DND-41 (cell line): ENCODE measurements around the gene TMEM35A.

Experiments
- EZH2 ChIP-seq: IDR thresholded peaks from 3 replicates; pipeline ENCODE4 v1.6.1; 2012; ENCODE audit warnings: borderline replicate concordance, low read depth, mild to moderate bottlenecking, moderate library complexity, low read length, inconsistent platforms; ENCODE audit not compliant: severe bottlenecking
- TF ChIP-seq, protein P1 (sequence below): IDR thresholded peaks from 2 replicates; pipeline ENCODE4 v1.5.1; 2012; ENCODE audit warnings: borderline replicate concordance, low read length, moderate library complexity, mild to moderate bottlenecking; ENCODE audit not compliant: poor library complexity, severe bottlenecking; ENCODE audit errors: extremely low read depth

DNA sequence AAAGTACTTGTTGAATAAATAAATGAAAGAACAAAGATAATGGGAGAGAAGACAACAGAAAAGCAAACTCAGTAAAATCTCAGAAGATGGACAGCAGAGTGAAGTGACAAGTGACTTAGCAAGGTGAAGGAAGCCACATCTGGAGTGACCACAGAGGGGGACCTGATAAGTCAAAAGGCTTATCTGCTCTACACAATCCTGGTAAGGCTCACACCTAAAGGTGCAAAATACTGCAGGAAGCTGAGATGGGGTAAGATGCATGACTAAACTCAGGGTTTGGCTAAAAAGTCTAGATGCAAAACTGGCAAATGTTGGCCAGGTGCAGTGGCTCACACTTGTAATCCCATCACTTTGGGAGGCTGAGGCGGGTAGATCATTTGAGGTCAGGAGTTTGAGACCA lies 49.0 kb upstream of the TMEM35A start:
- TF ChIP-seq, protein P1, sequence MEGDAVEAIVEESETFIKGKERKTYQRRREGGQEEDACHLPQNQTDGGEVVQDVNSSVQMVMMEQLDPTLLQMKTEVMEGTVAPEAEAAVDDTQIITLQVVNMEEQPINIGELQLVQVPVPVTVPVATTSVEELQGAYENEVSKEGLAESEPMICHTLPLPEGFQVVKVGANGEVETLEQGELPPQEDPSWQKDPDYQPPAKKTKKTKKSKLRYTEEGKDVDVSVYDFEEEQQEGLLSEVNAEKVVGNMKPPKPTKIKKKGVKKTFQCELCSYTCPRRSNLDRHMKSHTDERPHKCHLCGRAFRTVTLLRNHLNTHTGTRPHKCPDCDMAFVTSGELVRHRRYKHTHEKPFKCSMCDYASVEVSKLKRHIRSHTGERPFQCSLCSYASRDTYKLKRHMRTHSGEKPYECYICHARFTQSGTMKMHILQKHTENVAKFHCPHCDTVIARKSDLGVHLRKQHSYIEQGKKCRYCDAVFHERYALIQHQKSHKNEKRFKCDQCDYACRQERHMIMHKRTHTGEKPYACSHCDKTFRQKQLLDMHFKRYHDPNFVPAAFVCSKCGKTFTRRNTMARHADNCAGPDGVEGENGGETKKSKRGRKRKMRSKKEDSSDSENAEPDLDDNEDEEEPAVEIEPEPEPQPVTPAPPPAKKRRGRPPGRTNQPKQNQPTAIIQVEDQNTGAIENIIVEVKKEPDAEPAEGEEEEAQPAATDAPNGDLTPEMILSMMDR = no peak
- TF ChIP-seq EZH2 = no peak
